Suprapubic skin (tissue), 4 donors: ENCODE data around the gene SYT1. TPM values are rescaled to one million over a fixed set of nuclear protein-coding genes. Genes with fewer than 3 reads are reported as not detected.

Experiments used
- DNase-seq, 2 donors: peaks; one replicate each; pipeline ENCODE4 v3.0.0-alpha.2; 2019; ENCODE audit warnings: low spot score in 2 of 2
- H3K27ac ChIP-seq: fragments of 200-600 bp; sonication (generic); one replicate; pipeline ENCODE4 v1.5.1; 2019
- H3K27me3 ChIP-seq: fragments of 200-600 bp; sonication (generic); one replicate; pipeline ENCODE4 v1.5.1; 2019
- H3K36me3 ChIP-seq: fragments of 200-600 bp; sonication (generic); one replicate; pipeline ENCODE4 v1.5.1; 2019
- H3K4me1 ChIP-seq: fragments of 200-600 bp; sonication (generic); one replicate; pipeline ENCODE4 v1.5.1; 2019
- H3K4me3 ChIP-seq: fragments of 200-600 bp; sonication (generic); one replicate; pipeline ENCODE4 v1.5.1; 2019; ENCODE audit warnings: mild to moderate bottlenecking
- H3K9me3 ChIP-seq: fragments of 200-600 bp; sonication (generic); one replicate; pipeline ENCODE4 v1.5.1; 2019
- CTCF ChIP-seq, 2 donors: fragments of 200-600 bp in 1 of 2; fragments of 450-650 bp in 1 of 2; sonication (generic) in 1 of 2; IDR thresholded peaks; one replicate each; pipeline ENCODE4 v1.5.1; 2016 to 2019; ENCODE audit warnings: antibody characterized with exemption in 2 of 2, mild to moderate bottlenecking in 1 of 2, moderate library complexity in 1 of 2
- EP300 ChIP-seq: sonication (generic); formaldehyde crosslinking; IDR thresholded peaks from one replicate; pipeline ENCODE4 v1.6.1; 2017; ENCODE audit warnings: antibody characterized with exemption
- POLR2A ChIP-seq, 2 donors: fragments of 450-650 bp; IDR thresholded peaks; one replicate each; pipeline ENCODE4 v1.6.1; 2017; ENCODE audit warnings: antibody characterized with exemption in 2 of 2, mild to moderate bottlenecking in 2 of 2, moderate library complexity in 2 of 2
- POLR2AphosphoS5 ChIP-seq, 3 donors: sonication (generic); formaldehyde crosslinking; IDR thresholded peaks; one replicate each; pipeline ENCODE4 v1.6.1; 2017; ENCODE audit warnings: antibody characterized with exemption in 3 of 3
- WGBS: methylation state at CpG from one replicate; pipeline ENCODE4 v1.1.5; 2018; 5-methylcytosine and 5-hydroxymethylcytosine counted together
- total RNA-seq, 4 donors: library from RNA; depleted of rRNA; stranded (reverse); fragments of >200 nt; gene quantifications; one replicate each; pipeline ENCODE4 v1.1.0, GENCODE V29; 2016

Gene SYT1
- total RNA-seq, 4 donors from 2014 or later: 0.15 to 0.31 TPM; not detected in 2

GRCh38 chr12:79071498-79071897, 206.9 kb downstream of the SYT1 start:
- no peaks in the 10 kb centered on the region for H3K9me3 ChIP-seq
- no peaks in the 10 kb centered on the region for H3K36me3 ChIP-seq
- 88% methylated on average over 1 of the region's 1 CpG for WGBS
- no peak overlapping the region for H3K27ac ChIP-seq
- no peaks in the 10 kb centered on the region for H3K4me1 ChIP-seq
- no peak for DNase-seq
- H3K27me3 ChIP-seq: no peaks in the 10 kb centered on the region
- no peak overlapping the region for H3K4me3 ChIP-seq
- TF ChIP-seq EP300: no peak
- no peak for TF ChIP-seq POLR2A (IDR thresholded peaks at IDR 0.05)
- TF ChIP-seq POLR2AphosphoS5 (IDR thresholded peaks at IDR 0.05): no peak
- TF ChIP-seq CTCF (IDR thresholded peaks at IDR 0.05): no peak

GRCh38 chr12:79073506-79073905, 208.9 kb downstream of the SYT1 start:
- Histone ChIP-seq H3K36me3 (no peaks in the 10 kb centered on the region), H3K27me3 (no peaks in the 10 kb centered on the region), H3K4me3 (no peak overlapping the region), H3K9me3 (no peaks in the 10 kb centered on the region), H3K4me1 (no peaks in the 10 kb centered on the region), H3K27ac (no peak overlapping the region)
- WGBS: 98% methylated on average over 2 of the region's 2 CpGs
- no peak for TF ChIP-seq POLR2AphosphoS5 (IDR thresholded peaks at IDR 0.05)
- no peak for TF ChIP-seq EP300
- TF ChIP-seq CTCF (IDR thresholded peaks at IDR 0.05): no peak
- TF ChIP-seq POLR2A (IDR thresholded peaks at IDR 0.05): no peak
- no peak for DNase-seq

GRCh38 chr12:79082595-79082994, 218.0 kb downstream of the SYT1 start:
- 47% methylated on average over 1 of the region's 1 CpG for WGBS
- no peak overlapping the region for H3K27ac ChIP-seq
- no peaks in the 10 kb centered on the region for H3K27me3 ChIP-seq
- H3K9me3 ChIP-seq: no peaks in the 10 kb centered on the region
- no peaks in the 10 kb centered on the region for H3K36me3 ChIP-seq
- H3K4me1 ChIP-seq: no peaks in the 10 kb centered on the region
- H3K4me3 ChIP-seq: no peak overlapping the region
- DNase-seq: no peak
- no peak for TF ChIP-seq CTCF (IDR thresholded peaks at IDR 0.05)
- no peak for TF ChIP-seq EP300
- TF ChIP-seq POLR2AphosphoS5 (IDR thresholded peaks at IDR 0.05): no peak
- TF ChIP-seq POLR2A (IDR thresholded peaks at IDR 0.05): no peak

GRCh38 chr12:79083181-79083580, 218.6 kb downstream of the SYT1 start:
- Histone ChIP-seq H3K27ac (no peak overlapping the region), H3K4me1 (no peaks in the 10 kb centered on the region), H3K9me3 (no peaks in the 10 kb centered on the region), H3K27me3 (no peaks in the 10 kb centered on the region), H3K36me3 (no peaks in the 10 kb centered on the region), H3K4me3 (no peak overlapping the region)
- TF ChIP-seq POLR2A (IDR thresholded peaks at IDR 0.05) (no peak), POLR2AphosphoS5 (IDR thresholded peaks at IDR 0.05) (no peak), EP300 (no peak), CTCF (IDR thresholded peaks at IDR 0.05) (no peak)
- no peak for DNase-seq

- DNase-seq: no peak
- Histone ChIP-seq H3K36me3 (no peaks in the 10 kb centered on the region), H3K27me3 (no peaks in the 10 kb centered on the region), H3K27ac (no peak overlapping the region), H3K4me3 (no peak overlapping the region), H3K9me3 (no peaks in the 10 kb centered on the region), H3K4me1 (no peaks in the 10 kb centered on the region)
- TF ChIP-seq POLR2A (IDR thresholded peaks at IDR 0.05) (no peak), POLR2AphosphoS5 (IDR thresholded peaks at IDR 0.05) (no peak), CTCF (IDR thresholded peaks at IDR 0.05) (no peak)
- WGBS: 92% methylated on average over 2 of the region's 2 CpGs
Measured at GRCh38 chr12:79085106-79085682, 220.6 kb downstream of the SYT1 start.
